Neural progenitor cell (in vitro differentiated cells): ENCODE results near the gene XCR1. TPM values are rescaled to one million over a fixed set of nuclear protein-coding genes. Genes with fewer than 3 reads are reported as not detected.

Experiments used
- DNase-seq: peaks from one replicate; pipeline ENCODE4 v3.0.0-alpha.2; 2016; ENCODE audit warnings: low spot score
- H2AFZ ChIP-seq: fragments of 200-600 bp; sonication (generic); replicated peaks from 2 replicates; pipeline ENCODE4 v1.6.1; 2016; ENCODE audit warnings: antibody characterized with exemption
- H3F3A ChIP-seq: fragments of 200-600 bp; sonication (generic); 2 replicates; pipeline ENCODE4 v1.6.1; 2016; ENCODE audit warnings: antibody characterized with exemption, low read depth
- H3K27ac ChIP-seq: fragments of 200-600 bp; sonication (generic); 2 replicates; pipeline ENCODE4 v1.5.1; 2016; ENCODE audit warnings: mild to moderate bottlenecking
- H3K27me3 ChIP-seq: fragments of 200-600 bp; sonication (generic); 2 replicates; pipeline ENCODE4 v1.6.1; 2016; ENCODE audit warnings: mild to moderate bottlenecking, moderate library complexity
- H3K36me3 ChIP-seq: fragments of 200-600 bp; sonication (generic); 2 replicates; pipeline ENCODE4 v1.5.1; 2016
- H3K4me1 ChIP-seq: fragments of 200-600 bp; sonication (generic); 2 replicates; pipeline ENCODE4 v1.6.1; 2016; ENCODE audit warnings: mixed run types
- H3K4me2 ChIP-seq: fragments of 200-600 bp; sonication (generic); 2 replicates; pipeline ENCODE4 v1.6.1; 2016
- H3K4me3 ChIP-seq: fragments of 200-600 bp; sonication (generic); 2 replicates; pipeline ENCODE4 v1.5.1; 2016
- H3K79me2 ChIP-seq: fragments of 200-600 bp; sonication (generic); 2 replicates; pipeline ENCODE4 v1.6.1; 2016; ENCODE audit warnings: low read depth
- H3K9ac ChIP-seq: fragments of 200-600 bp; sonication (generic); 2 replicates; pipeline ENCODE4 v1.6.1; 2016
- H3K9me3 ChIP-seq: fragments of 200-600 bp; sonication (generic); 2 replicates; pipeline ENCODE4 v1.5.1; 2016; ENCODE audit warnings: low read depth
- H4K20me1 ChIP-seq: fragments of 200-600 bp; sonication (generic); 2 replicates; pipeline ENCODE4 v1.6.1; 2016; ENCODE audit warnings: low read depth
- H3K27ac Mint-ChIP-seq: 3 replicates; pipeline ENCODE4 v1.8.0; 2021; ENCODE audit warnings: mixed read lengths
- H3K27me3 Mint-ChIP-seq: 2 replicates; pipeline ENCODE4 v1.8.0; 2022; ENCODE audit warnings: low read depth, mild to moderate bottlenecking, inconsistent platforms, moderate library complexity, mixed read lengths; ENCODE audit not compliant: insufficient read depth
- H3K36me3 Mint-ChIP-seq: 3 replicates; pipeline ENCODE4 v1.8.0; 2021; ENCODE audit warnings: mixed read lengths
- H3K4me1 Mint-ChIP-seq: 3 replicates; pipeline ENCODE4 v1.8.0; 2021; ENCODE audit warnings: mixed read lengths
- H3K4me3 Mint-ChIP-seq: 3 replicates; pipeline ENCODE4 v1.8.0; 2021; ENCODE audit warnings: mild to moderate bottlenecking, moderate library complexity, mixed read lengths
- H3K9me3 Mint-ChIP-seq: 3 replicates; pipeline ENCODE4 v1.8.0; 2020; ENCODE audit warnings: mixed read lengths
- EZH2 ChIP-seq: fragments of 200-600 bp; sonication (generic); IDR thresholded peaks from 2 replicates; pipeline ENCODE4 v1.6.1; 2017; ENCODE audit warnings: antibody characterized with exemption, mild to moderate bottlenecking, moderate library complexity
- EZH2phosphoT487 ChIP-seq: fragments of 200-600 bp; sonication (generic); IDR thresholded peaks from 2 replicates; pipeline ENCODE4 v1.6.1; 2017; ENCODE audit warnings: antibody characterized with exemption
- total RNA-seq: library from RNA; depleted of rRNA; stranded (reverse); fragments of >200 nt; gene quantifications from 2 replicates; pipeline ENCODE4 v1.2.3, GENCODE V29; 2015; ENCODE audit warnings: low replicate concordance
- TF ChIP-seq, protein P1 (sequence below): fragments of 200-600 bp; sonication (generic); IDR thresholded peaks from 2 replicates; pipeline ENCODE4 v1.5.1; 2017; ENCODE audit warnings: antibody characterized with exemption, mild to moderate bottlenecking

The XCR1 gene
- total RNA-seq, 1 donor from 2014 or later = not detected

DNA sequence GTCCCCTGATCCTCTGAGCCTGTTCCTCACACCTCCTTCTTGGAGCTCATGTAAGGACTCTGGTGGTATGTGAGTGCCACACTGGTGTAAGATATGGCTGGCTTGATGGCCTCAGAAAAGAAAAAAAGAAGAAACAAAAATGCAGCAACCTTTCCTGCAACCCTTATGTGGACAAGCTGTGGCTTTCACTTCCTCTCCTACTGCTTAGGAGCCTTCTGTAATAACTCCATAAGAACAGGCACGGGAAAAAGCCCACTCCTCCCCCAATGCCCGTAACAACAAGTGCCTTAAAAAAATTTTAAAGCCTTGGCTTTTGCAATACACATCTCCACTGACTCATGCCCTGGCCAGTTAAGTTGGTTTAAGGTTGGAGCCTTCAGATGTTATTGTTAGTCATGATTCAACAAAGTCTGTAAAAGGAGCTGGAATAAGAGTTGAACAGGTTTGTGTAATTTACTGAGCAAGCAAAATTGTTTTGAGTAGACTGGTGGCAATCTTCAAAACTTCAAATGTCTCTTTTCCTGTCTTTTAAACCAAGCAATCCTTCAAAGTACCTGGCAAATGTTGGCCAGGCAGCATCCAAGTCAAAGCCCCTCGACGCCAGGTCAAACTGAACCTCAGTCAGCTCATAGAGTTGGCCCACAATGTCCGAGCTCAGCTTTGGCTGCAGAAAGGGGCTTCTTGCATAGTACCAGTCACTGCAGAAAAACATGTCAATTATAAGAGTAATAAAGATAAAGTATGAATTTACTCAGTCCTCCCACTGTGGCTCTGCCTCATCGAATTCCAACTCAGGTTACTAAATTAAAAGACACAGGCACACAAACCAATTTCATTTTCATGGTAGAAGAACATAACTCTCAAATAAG lies 54.5 kb downstream of the XCR1 start:
- no peak overlapping the region for H3K4me2 ChIP-seq

DNA sequence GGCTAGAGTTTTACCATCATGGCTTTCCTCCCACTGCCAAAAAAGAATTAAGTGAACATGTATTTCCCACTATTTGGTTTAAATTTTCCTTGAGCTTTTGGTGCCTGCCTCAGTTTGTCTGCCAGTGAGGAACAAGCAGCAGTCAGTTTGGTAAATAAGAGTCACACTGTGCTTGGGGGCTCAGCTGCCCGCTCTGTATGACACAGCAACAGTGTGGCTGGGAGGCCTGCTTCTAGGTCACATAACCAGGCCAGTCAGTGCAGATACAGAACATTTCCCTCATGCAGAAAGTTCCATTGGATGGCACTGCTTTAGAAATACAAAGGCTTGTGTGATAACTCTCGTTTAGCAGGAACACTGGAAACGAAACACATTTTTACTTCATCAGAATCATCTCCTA lies 57.3 kb downstream of the XCR1 start:
- Histone ChIP-seq H3F3A (no peaks in the 10 kb centered on the region), H3K4me1 (no peaks in the 10 kb centered on the region), H3K27ac (no peak overlapping the region), H3K9ac (no peak overlapping the region), H2AFZ (no peak overlapping the region), H3K4me2 (no peak overlapping the region), H3K9me3 (no peaks in the 10 kb centered on the region), H3K27me3 (no peaks in the 10 kb centered on the region), H3K4me3 (no peak overlapping the region), H3K36me3 (no peaks in the 10 kb centered on the region), H3K79me2 (no peaks in the 10 kb centered on the region), H4K20me1 (no peaks in the 10 kb centered on the region)
- Mint-ChIP-seq H3K9me3 (no peaks in the 10 kb centered on the region), H3K27me3 (no peaks in the 10 kb centered on the region), H3K27ac (no peak overlapping the region), H3K4me1 (no peaks in the 10 kb centered on the region), H3K36me3 (peaks cover 14% of the 10 kb centered on the region), H3K4me3 (no peak overlapping the region)
- TF ChIP-seq, protein P1, sequence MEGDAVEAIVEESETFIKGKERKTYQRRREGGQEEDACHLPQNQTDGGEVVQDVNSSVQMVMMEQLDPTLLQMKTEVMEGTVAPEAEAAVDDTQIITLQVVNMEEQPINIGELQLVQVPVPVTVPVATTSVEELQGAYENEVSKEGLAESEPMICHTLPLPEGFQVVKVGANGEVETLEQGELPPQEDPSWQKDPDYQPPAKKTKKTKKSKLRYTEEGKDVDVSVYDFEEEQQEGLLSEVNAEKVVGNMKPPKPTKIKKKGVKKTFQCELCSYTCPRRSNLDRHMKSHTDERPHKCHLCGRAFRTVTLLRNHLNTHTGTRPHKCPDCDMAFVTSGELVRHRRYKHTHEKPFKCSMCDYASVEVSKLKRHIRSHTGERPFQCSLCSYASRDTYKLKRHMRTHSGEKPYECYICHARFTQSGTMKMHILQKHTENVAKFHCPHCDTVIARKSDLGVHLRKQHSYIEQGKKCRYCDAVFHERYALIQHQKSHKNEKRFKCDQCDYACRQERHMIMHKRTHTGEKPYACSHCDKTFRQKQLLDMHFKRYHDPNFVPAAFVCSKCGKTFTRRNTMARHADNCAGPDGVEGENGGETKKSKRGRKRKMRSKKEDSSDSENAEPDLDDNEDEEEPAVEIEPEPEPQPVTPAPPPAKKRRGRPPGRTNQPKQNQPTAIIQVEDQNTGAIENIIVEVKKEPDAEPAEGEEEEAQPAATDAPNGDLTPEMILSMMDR = no peak
- DNase-seq = no peak

More for the DNA sequence above, 54.5 kb downstream of the XCR1 start:
- Histone ChIP-seq H3K4me3 (no peak overlapping the region), H3K27ac (no peak overlapping the region), H3K27me3 (no peaks in the 10 kb centered on the region), H3F3A (no peaks in the 10 kb centered on the region), H3K36me3 (no peaks in the 10 kb centered on the region), H4K20me1 (no peaks in the 10 kb centered on the region), H3K4me1 (no peaks in the 10 kb centered on the region), H3K9me3 (no peaks in the 10 kb centered on the region), H3K79me2 (no peaks in the 10 kb centered on the region), H3K9ac (no peak overlapping the region), H2AFZ (no peak overlapping the region)
- Mint-ChIP-seq H3K27me3 (no peaks in the 10 kb centered on the region), H3K4me1 (no peaks in the 10 kb centered on the region), H3K27ac (no peak overlapping the region), H3K4me3 (no peak overlapping the region), H3K36me3 (peaks cover 14% of the 10 kb centered on the region), H3K9me3 (no peaks in the 10 kb centered on the region)
- TF ChIP-seq EZH2phosphoT487 = no peak
- TF ChIP-seq, protein P1 = no peak
- TF ChIP-seq EZH2 = no peak
- DNase-seq = no peak

DNA sequence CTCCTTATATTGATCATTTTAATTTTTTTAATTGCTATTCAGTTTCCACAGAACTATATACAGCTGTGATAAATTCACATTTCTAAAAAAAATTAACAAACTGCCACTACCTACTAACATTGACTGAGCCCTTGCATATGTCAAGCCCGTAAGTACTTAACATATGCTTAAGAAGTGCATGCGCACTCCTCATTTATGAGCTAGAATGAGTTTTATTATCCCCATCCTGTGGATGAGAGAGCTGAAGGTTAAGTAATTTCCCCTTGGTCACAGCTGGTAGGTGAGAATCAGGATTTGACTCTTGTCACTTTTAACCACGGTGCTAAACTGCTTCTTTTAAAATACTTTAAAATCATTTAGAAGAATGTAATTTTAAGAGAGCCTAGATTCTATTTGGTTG lies 58.2 kb downstream of the XCR1 start:
- H4K20me1 ChIP-seq = no peaks in the 10 kb centered on the region
- H3K9me3 ChIP-seq = no peaks in the 10 kb centered on the region
- no peak overlapping the region for H3K27ac ChIP-seq
- no peaks in the 10 kb centered on the region for H3F3A ChIP-seq
- no peak for DNase-seq
- no peak overlapping the region for H3K4me3 Mint-ChIP-seq
- no peak overlapping the region for H3K4me2 ChIP-seq
- no peaks in the 10 kb centered on the region for H3K4me1 ChIP-seq
- H3K9ac ChIP-seq = no peak overlapping the region
- H3K9me3 Mint-ChIP-seq = no peaks in the 10 kb centered on the region
- H3K36me3 Mint-ChIP-seq = peaks cover 13% of the 10 kb centered on the region
- no peaks in the 10 kb centered on the region for H3K4me1 Mint-ChIP-seq
- H3K4me3 ChIP-seq = no peak overlapping the region
- H3K27me3 ChIP-seq = no peaks in the 10 kb centered on the region
- H2AFZ ChIP-seq = no peak overlapping the region
- no peak overlapping the region for H3K27ac Mint-ChIP-seq
- H3K27me3 Mint-ChIP-seq = no peaks in the 10 kb centered on the region
- H3K36me3 ChIP-seq = no peaks in the 10 kb centered on the region
- TF ChIP-seq, protein P1 = no peak
- TF ChIP-seq EZH2 (no peak), EZH2phosphoT487 (no peak)
- H3K79me2 ChIP-seq = no peaks in the 10 kb centered on the region
